Middle frontal gyrus (tissue), 1 donor: ENCODE data around the gene RHBDF2.

Experiments used
- DNase-seq: peaks from one replicate; pipeline ENCODE4 v3.0.0-alpha.2; 2015; ENCODE audit warnings: low spot score; ENCODE audit errors: extremely low spot score

RHBDF2 gene

GRCh38 chr17:76484228-76484725, 16.9 kb downstream of the RHBDF2 start:
- no peak for DNase-seq

GRCh38 chr17:76481071-76481655, 20.1 kb downstream of the RHBDF2 start:
- DNase-seq, result no peak

- DNase-seq, result no peak
These were observed 20.6 kb downstream of the RHBDF2 start for GRCh38 chr17:76480632-76481031.

GRCh38 chr17:76479515-76480060, 21.6 kb downstream of the RHBDF2 start:
- no peak for DNase-seq

- no peak for DNase-seq
These were observed 22.3 kb downstream of the RHBDF2 start for GRCh38 chr17:76478730-76479514.

- no peak for DNase-seq
These were observed 23.1 kb downstream of the RHBDF2 start for GRCh38 chr17:76478097-76478496.

- no peak for DNase-seq
These were observed 23.6 kb downstream of the RHBDF2 start for GRCh38 chr17:76477576-76477975.

- DNase-seq, result no peak
These were observed 24.5 kb downstream of the RHBDF2 start for GRCh38 chr17:76476736-76477135.

- no peak for DNase-seq
These were observed 25.9 kb downstream of the RHBDF2 start for GRCh38 chr17:76475302-76475701.

GRCh38 chr17:76474894-76475293, 26.3 kb downstream of the RHBDF2 start:
- DNase-seq, result no peak

- DNase-seq, result no peak
These were observed 27.0 kb downstream of the RHBDF2 start for GRCh38 chr17:76474238-76474637.

GRCh38 chr17:76473541-76473985, 27.7 kb downstream of the RHBDF2 start:
- DNase-seq, result no peak

GRCh38 chr17:76472726-76473125, 28.5 kb downstream of the RHBDF2 start:
- DNase-seq, result no peak

GRCh38 chr17:76472258-76472645, 29.0 kb downstream of the RHBDF2 start:
- no peak for DNase-seq

GRCh38 chr17:76471498-76472257, 29.5 kb downstream of the RHBDF2 start:
- no peak for DNase-seq

- DNase-seq, result no peak
These were observed 31.1 kb downstream of the RHBDF2 start for GRCh38 chr17:76469991-76470739.

GRCh38 chr17:76469076-76469990, 31.9 kb downstream of the RHBDF2 start:
- no peak for DNase-seq

GRCh38 chr17:76468634-76469010, 32.6 kb downstream of the RHBDF2 start:
- DNase-seq, result no peak

- DNase-seq, result no peak
These were observed 33.2 kb downstream of the RHBDF2 start for GRCh38 chr17:76467809-76468633.
